MM.1S (cell line): ENCODE data around the gene MSTN.
A peak's percentile ranks its signal among the peaks of the same experiment; 100 is the strongest.
"Not testable (repeated sequence)": the region's sequence is repeated elsewhere in the genome, so short reads cannot be mapped to it uniquely, and the experiment has no call there.

Experiments
- DNase-seq: peaks from one replicate; pipeline ENCODE4 v3.0.0-alpha.2; 2015
- H2AFZ ChIP-seq: fragments of 300-600 bp; sonication (generic); 2 replicates; pipeline ENCODE4 v1.6.0; 2016; ENCODE audit warnings: antibody characterized with exemption, low read length
- H3F3A ChIP-seq: fragments of 300-600 bp; sonication (generic); 2 replicates; pipeline ENCODE4 v1.6.1; 2016; ENCODE audit warnings: mild to moderate bottlenecking, antibody characterized with exemption, low read length, moderate library complexity, mixed read lengths; ENCODE audit not compliant: insufficient read depth
- H3K27ac ChIP-seq: fragments of 300-600 bp; sonication (generic); 2 replicates; pipeline ENCODE4 v1.5.1; 2016; ENCODE audit warnings: mild to moderate bottlenecking, low read length
- H3K27me3 ChIP-seq: fragments of 300-600 bp; sonication (generic); replicated peaks from 2 replicates; pipeline ENCODE4 v1.6.0; 2016; ENCODE audit warnings: low read length; ENCODE audit not compliant: insufficient read depth
- H3K36me3 ChIP-seq: fragments of 300-600 bp; sonication (generic); replicated peaks from 2 replicates; pipeline ENCODE4 v1.6.1; 2016; ENCODE audit warnings: mild to moderate bottlenecking, low read length, mixed read lengths; ENCODE audit not compliant: insufficient read depth
- H3K4me1 ChIP-seq: fragments of 300-600 bp; sonication (generic); 2 replicates; pipeline ENCODE4 v1.6.1; 2016; ENCODE audit warnings: low read length, mixed read lengths
- H3K4me2 ChIP-seq: fragments of 300-600 bp; sonication (generic); 2 replicates; pipeline ENCODE4 v1.6.0; 2016; ENCODE audit warnings: low read depth, low read length
- H3K4me3 ChIP-seq: fragments of 300-600 bp; sonication (generic); 2 replicates; pipeline ENCODE4 v1.5.1; 2016; ENCODE audit warnings: low read length, mixed read lengths
- H3K79me2 ChIP-seq: fragments of 300-600 bp; sonication (generic); 2 replicates; pipeline ENCODE4 v1.6.1; 2016; ENCODE audit warnings: mixed run types, low read length, mixed read lengths
- H3K9ac ChIP-seq: fragments of 300-600 bp; sonication (generic); 2 replicates; pipeline ENCODE4 v1.6.1; 2016; ENCODE audit warnings: low read length, mixed read lengths
- H3K9me2 ChIP-seq: fragments of 300-600 bp; sonication (generic); replicated peaks from 2 replicates; pipeline ENCODE4 v1.6.1; 2016; ENCODE audit warnings: mild to moderate bottlenecking, low read length, mixed read lengths; ENCODE audit not compliant: insufficient read depth
- H3K9me3 ChIP-seq: fragments of 300-600 bp; sonication (generic); replicated peaks from 2 replicates; pipeline ENCODE4 v1.6.1; 2016; ENCODE audit warnings: mild to moderate bottlenecking, low read length, mixed read lengths; ENCODE audit not compliant: insufficient read depth
- H4K20me1 ChIP-seq: fragments of 300-600 bp; sonication (generic); 2 replicates; pipeline ENCODE4 v1.6.1; 2016; ENCODE audit warnings: mild to moderate bottlenecking, low read length, moderate library complexity, mixed read lengths; ENCODE audit not compliant: insufficient read depth
- CTCF ChIP-seq: fragments of 300-600 bp; sonication (generic); IDR thresholded peaks from 2 replicates; pipeline ENCODE4 v1.5.1; 2016; ENCODE audit warnings: antibody characterized with exemption, low read length, mixed read lengths
- EZH2 ChIP-seq: fragments of 300-600 bp; sonication (generic); optimal IDR thresholded peaks from 2 replicates; pipeline ENCODE3; 2017; ENCODE audit warnings: low read depth, mild to moderate bottlenecking, antibody characterized with exemption, low read length, mixed read lengths
- EZH2phosphoT487 ChIP-seq: fragments of 300-600 bp; sonication (generic); IDR thresholded peaks from 2 replicates; pipeline ENCODE4 v1.6.1; 2018; ENCODE audit warnings: antibody characterized with exemption, low read length

The MSTN gene

DNA sequence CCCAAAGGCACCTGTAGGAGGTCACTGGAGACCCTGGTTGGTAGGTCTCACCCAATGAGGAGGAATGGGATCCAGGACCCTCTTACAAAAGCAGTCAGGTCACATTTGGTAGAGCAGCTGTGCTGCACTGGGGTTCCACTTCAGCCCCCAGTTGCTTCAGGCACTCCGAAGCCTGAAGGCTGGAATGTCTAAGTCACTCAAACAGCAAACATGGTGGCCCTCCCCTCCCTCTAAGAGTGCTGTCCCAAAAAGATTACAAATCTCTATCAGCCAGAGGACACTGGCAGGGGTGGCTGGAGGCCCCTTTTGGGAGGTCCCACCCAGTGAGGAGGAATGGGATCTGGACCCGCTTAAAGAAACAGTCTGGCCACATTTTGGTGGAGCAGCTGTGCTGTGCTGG is 17.7 kb downstream of the MSTN start:
- DNase-seq, result no peak

DNA sequence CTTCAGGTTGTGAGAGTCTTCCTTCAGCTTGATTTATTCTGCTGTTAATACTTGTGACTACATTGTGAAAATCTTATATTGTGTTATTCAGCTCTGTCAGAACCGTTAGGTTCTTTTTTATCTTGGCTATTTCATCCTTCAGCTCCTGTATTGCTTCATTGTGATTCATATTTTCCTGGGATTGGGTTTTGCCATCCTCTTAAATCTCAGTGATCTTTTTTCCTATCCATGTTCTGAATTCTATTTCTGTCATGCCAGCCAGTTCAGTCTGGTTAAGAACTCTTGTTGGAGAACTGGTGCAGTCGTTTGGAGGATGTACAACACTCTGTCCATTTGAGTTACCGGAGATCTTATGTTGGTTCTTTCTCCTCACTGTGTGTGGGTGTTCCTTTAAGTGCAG is 19.1 kb downstream of the MSTN start:
- H3K79me2 ChIP-seq, result no peaks in the 10 kb centered on the region
- 0 out of 2 replicates have a peak overlapping the region, but pooled peaks have one; percentile 29 for H2AFZ ChIP-seq
- H3K27ac ChIP-seq, result peak overlapping the region; percentile 32; the same call in 1 of the 2 replicates
- no peak overlapping the region for H3K9ac ChIP-seq
- peak overlapping the region; percentile 2; the same call in 1 of the 2 replicates for H3K4me2 ChIP-seq
- H3K36me3 ChIP-seq, result no peaks in the 10 kb centered on the region
- H4K20me1 ChIP-seq, result no peaks in the 10 kb centered on the region
- no peaks in the 10 kb centered on the region for H3K9me3 ChIP-seq
- no peaks in the 10 kb centered on the region for H3K27me3 ChIP-seq
- H3F3A ChIP-seq, result no peaks in the 10 kb centered on the region
- no peaks in the 10 kb centered on the region for H3K9me2 ChIP-seq
- no peak for TF ChIP-seq CTCF
- no peak for TF ChIP-seq EZH2phosphoT487
- TF ChIP-seq EZH2, result no peak
- DNase-seq, result no peak
- peaks cover 11% of the 10 kb centered on the region for H3K4me1 ChIP-seq
- H3K4me3 ChIP-seq, result no peak overlapping the region

More for the DNA sequence above, 17.7 kb downstream of the MSTN start:
- Histone ChIP-seq H3K4me2 (no peak overlapping the region), H3K9me2 (no peaks in the 10 kb centered on the region), H3K4me3 (no peak overlapping the region), H3K79me2 (no peaks in the 10 kb centered on the region), H3K27ac (no peak overlapping the region), H3K27me3 (no peaks in the 10 kb centered on the region), H3K36me3 (no peaks in the 10 kb centered on the region), H2AFZ (no peak overlapping the region), H3K9me3 (no peaks in the 10 kb centered on the region), H4K20me1 (no peaks in the 10 kb centered on the region), H3K9ac (no peak overlapping the region), H3K4me1 (peaks cover 11% of the 10 kb centered on the region), H3F3A (no peaks in the 10 kb centered on the region)
- TF ChIP-seq CTCF (no peak), EZH2phosphoT487 (no peak), EZH2 (no peak)

DNA sequence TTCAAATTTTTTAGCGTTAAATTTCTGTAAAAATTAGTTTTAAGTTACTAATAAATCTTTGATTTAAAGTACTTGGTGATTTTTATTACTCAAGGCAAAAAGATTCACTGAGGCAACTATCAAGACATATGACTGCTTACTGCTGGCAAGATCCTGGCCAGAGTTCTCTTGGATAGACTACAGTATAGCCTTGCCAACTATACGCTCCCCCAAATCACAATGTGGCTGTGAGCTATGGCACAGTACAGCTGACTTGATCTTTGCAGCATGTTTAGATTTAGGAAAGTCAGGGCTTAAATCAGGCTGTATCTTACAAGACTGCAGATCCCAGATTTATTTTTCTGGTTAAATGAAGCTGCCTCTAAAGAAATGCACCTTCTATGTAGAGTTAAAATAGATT is 26.5 kb downstream of the MSTN start:
- Histone ChIP-seq H4K20me1 (no peaks in the 10 kb centered on the region), H2AFZ (no peak overlapping the region), H3K4me1 (no peaks in the 10 kb centered on the region), H3K27ac (no peak overlapping the region), H3K4me2 (no peak overlapping the region), H3K36me3 (no peaks in the 10 kb centered on the region), H3K9ac (no peak overlapping the region), H3K79me2 (no peaks in the 10 kb centered on the region), H3K9me2 (no peaks in the 10 kb centered on the region), H3K4me3 (no peak overlapping the region), H3K27me3 (no peaks in the 10 kb centered on the region), H3K9me3 (no peaks in the 10 kb centered on the region), H3F3A (no peaks in the 10 kb centered on the region)
- no peak for DNase-seq
- TF ChIP-seq CTCF (no peak), EZH2 (no peak), EZH2phosphoT487 (no peak)

GRCh38 chr2:190034417-190034816 is 28.1 kb downstream of the MSTN start:
- H3K4me3 ChIP-seq, H3K9me2 ChIP-seq, H3K9me3 ChIP-seq, H3K36me3 ChIP-seq, H3K79me2 ChIP-seq, H3F3A ChIP-seq, DNase-seq, H3K4me1 ChIP-seq, H3K27me3 ChIP-seq, H3K27ac ChIP-seq, H3K9ac ChIP-seq, H3K4me2 ChIP-seq, H2AFZ ChIP-seq, H4K20me1 ChIP-seq: not testable (repeated sequence)
